Measurements from ENCODE around the gene MAL. TPM values are rescaled to one million over a fixed set of nuclear protein-coding genes. Genes with fewer than 3 reads are reported as not detected.

The MAL gene
- total and polyA plus RNA-seq, 2 of the 4 experiments (the other 2 are of a cell fraction), result not detected

- H3K4me2 ChIP-seq (ENCODE audit: low read depth, low read length), result no peak overlapping the region
- no peak overlapping the region for H4K91ac ChIP-seq (ENCODE audit: insufficient read depth, low read depth, low read length)
- H2BK20ac ChIP-seq (ENCODE audit: low read depth, low read length), result no peak overlapping the region
- H3K27me3 ChIP-seq (ENCODE audit: control insufficient read depth, insufficient read depth, low read length), result peaks cover 12% of the 10 kb centered on the region; the same call in 1 of the 2 replicates
- no peaks in the 10 kb centered on the region for H3K9me3 ChIP-seq (ENCODE audit: control insufficient read depth, insufficient read depth, low read length)
- no peaks in the 10 kb centered on the region for H3K79me1 ChIP-seq (ENCODE audit: low read depth in 1 of 2, low read length in 2 of 2)
- ChIA-PET POLR2A (ENCODE audit: unreplicated experiment) (no interaction called here), CTCF (no interaction called here)
- H2BK5ac ChIP-seq (ENCODE audit: low read depth, low read length, poor library complexity, severe bottlenecking), result no peak overlapping the region
- intact Hi-C loops (cut with micrococcal nuclease), result no loop called here
- no peak for ATAC-seq (ENCODE audit: low read depth)
- DNase-seq, result no peak
- 0 out of 2 replicates have a peak, but pooled peaks cover 7% of the 10 kb centered on the region for H3K9me1 ChIP-seq (ENCODE audit: insufficient read depth, low read length)
- H3K18ac ChIP-seq (ENCODE audit: low read depth, low read length), result no peak overlapping the region
- no peak overlapping the region for H3K56ac ChIP-seq (ENCODE audit: extremely low read depth, insufficient read depth, low read length)
- no peaks in the 10 kb centered on the region for H3K36me3 ChIP-seq (ENCODE audit: control insufficient read depth, insufficient read depth, low read length)
- H3K9ac ChIP-seq (ENCODE audit: low read depth, low read length), result no peak overlapping the region
- no peak overlapping the region for H3K14ac ChIP-seq (replicated peaks; ENCODE audit: low read depth, low read length)
- H3K4ac ChIP-seq (ENCODE audit: low read depth, low read length), result no peak overlapping the region
- WGBS, 2 experiments (ENCODE audit: extremely low coverage in 2 of 2, insufficient read length in 1 of 2), result 87% methylated on average over 8 of the region's 13 CpGs; no CpG with 5 or more reads in 1 of the 2 experiments
- no peak overlapping the region for H4K8ac ChIP-seq (ENCODE audit: low read depth in 2 of 2, low read length in 2 of 2)
- H2AK5ac ChIP-seq (ENCODE audit: low read depth, low read length), result no peak overlapping the region
- H3K4me3 ChIP-seq (ENCODE audit: insufficient read depth, low read depth, low read length), result no peak overlapping the region
- H3K27ac ChIP-seq (ENCODE audit: insufficient read depth, low read length), result no peak overlapping the region
- no peak overlapping the region for H3K23ac ChIP-seq (ENCODE audit: low read depth, low read length)
- no peak overlapping the region for H2AFZ ChIP-seq (replicated peaks; ENCODE audit: low read length, poor library complexity)
- no peak overlapping the region for H2AK9ac ChIP-seq (replicated peaks; ENCODE audit: low read depth, low read length, poor library complexity)
- TF ChIP-seq FOS (IDR thresholded peaks at IDR 0.05; ENCODE audit: low read depth, low read length) (no peak), MAFK (IDR thresholded peaks at IDR 0.05; ENCODE audit: low read depth, low read length) (no peak), CTCF (conservative IDR thresholded peaks at IDR 0.05; ENCODE audit: low read depth, low read length) (no peak), USF2 (IDR thresholded peaks at IDR 0.05; ENCODE audit: low read depth, low read length) (no peak), RFX5 (IDR thresholded peaks at IDR 0.05; ENCODE audit: low read depth, low read length) (no peak), RAD21 (IDR thresholded peaks at IDR 0.05; ENCODE audit: low read length) (no peak), RCOR1 (IDR thresholded peaks at IDR 0.05; ENCODE audit: insufficient replicate concordance, low read length) (no peak), SMC3 (IDR thresholded peaks at IDR 0.05; ENCODE audit: low read depth, low read length) (no peak)
- no peak overlapping the region for H2BK15ac ChIP-seq (ENCODE audit: low read depth, low read length)
- H2BK120ac ChIP-seq (ENCODE audit: low read depth, low read length), result no peak overlapping the region
- BruUV-seq (replicated peaks), result no TSS peak
- peaks cover 15% of the 10 kb centered on the region for H3K4me1 ChIP-seq (ENCODE audit: control insufficient read depth, insufficient read depth, low read length)
- in situ Hi-C loops (cut with MboI; ENCODE audit: low sequenced_read_pairs), result no loop called here
- H4K20me1 ChIP-seq (ENCODE audit: insufficient read depth, low read length), result peaks cover 4% of the 10 kb centered on the region; the same call in 1 of the 2 replicates
- dilution Hi-C loops (cut with HindIII; ENCODE audit: low sequenced_read_pairs, unreplicated experiment), result no loop called here
- H4K5ac ChIP-seq (ENCODE audit: low read depth, low read length), result no peak overlapping the region
Measured at GRCh38 chr2:95046371-95047112, 21.0 kb downstream of the MAL start.

All from IMR-90 (cell line).